Cerebellar nuclear complex (tissue), 1 donor: ENCODE results near the gene CEP135.

ENCODE experiments used
- DNase-seq, 2 experiments: peaks; one replicate each; lab custom pipeline; 2025; lab: John Stamatoyannopoulos, UW

Gene CEP135

GRCh38 chr4:56078866-56079265, 130.1 kb downstream of the CEP135 start:
- no peak for DNase-seq

- DNase-seq: no peak
Observed at GRCh38 chr4:56080384-56080783, 131.6 kb downstream of the CEP135 start.

GRCh38 chr4:56082829-56083228, 134.1 kb downstream of the CEP135 start:
- no peak for DNase-seq
